SK-N-SH treated with all-trans-retinoic acid at 6 μM for 48 hours (cell line): ENCODE data around the gene FDX1.

Source experiments
- ATAC-seq: fragments of 200-7000 bp; cut with Tn5 transposase; 3 replicates; pipeline ENCODE4 v1.9.1; 2020; ENCODE audit warnings: mild to moderate bottlenecking, moderate library complexity
- ARNTL ChIP-seq: fragments of 450-650 bp; formaldehyde crosslinking; IDR thresholded peaks from 2 replicates; pipeline ENCODE4 v1.5.0; 2020; ENCODE audit warnings: low read depth, mild to moderate bottlenecking, moderate library complexity, borderline replicate concordance
- BACH2 ChIP-seq: fragments of 250-450 bp; sonication (Bioruptor Pico); IDR thresholded peaks from 2 replicates; pipeline ENCODE4 v1.9.0; 2021; ENCODE audit warnings: mild to moderate bottlenecking, borderline replicate concordance
- CSDC2 ChIP-seq: fragments of 250-450 bp; sonication (Bioruptor Pico); IDR thresholded peaks from 2 replicates; pipeline ENCODE4 v1.5.0; 2020; ENCODE audit warnings: mild to moderate bottlenecking, moderate library complexity
- ESRRG ChIP-seq: fragments of 250-450 bp; sonication (Bioruptor Pico); IDR thresholded peaks from 2 replicates; pipeline ENCODE4 v1.6.1; 2021; ENCODE audit warnings: mild to moderate bottlenecking
- GLIS3 ChIP-seq: fragments of 250-450 bp; sonication (Bioruptor Pico); IDR thresholded peaks from 2 replicates; pipeline ENCODE4 v1.5.0; 2020; ENCODE audit warnings: mild to moderate bottlenecking, moderate library complexity
- ISL1 ChIP-seq: fragments of 250-450 bp; sonication (Bioruptor Pico); IDR thresholded peaks from 2 replicates; pipeline ENCODE4 v2.1.2; 2022; ENCODE audit warnings: mild to moderate bottlenecking, moderate library complexity
- OSR1 ChIP-seq: fragments of 250-450 bp; sonication (Bioruptor Pico); IDR thresholded peaks from 2 replicates; pipeline ENCODE4 v1.8.0; 2022; ENCODE audit warnings: moderate library complexity, mild to moderate bottlenecking, inconsistent platforms
- PPARA ChIP-seq: fragments of 250-450 bp; sonication (Bioruptor Pico); IDR thresholded peaks from 2 replicates; pipeline ENCODE4 v1.5.0; 2020; ENCODE audit warnings: mild to moderate bottlenecking, borderline replicate concordance
- RARB ChIP-seq: fragments of 250-450 bp; sonication (Bioruptor Pico); IDR thresholded peaks from 2 replicates; pipeline ENCODE4 v1.8.0; 2021; ENCODE audit warnings: mild to moderate bottlenecking, moderate library complexity
- SNAI2 ChIP-seq: fragments of 250-450 bp; sonication (Bioruptor Pico); IDR thresholded peaks from 2 replicates; pipeline ENCODE4 v1.5.0; 2020; ENCODE audit warnings: mild to moderate bottlenecking, moderate library complexity
- TCF4 ChIP-seq: fragments of 250-450 bp; sonication (Bioruptor Pico); IDR thresholded peaks from 2 replicates; pipeline ENCODE4 v1.8.0; 2021; ENCODE audit warnings: mild to moderate bottlenecking, moderate library complexity, borderline replicate concordance
- TOX ChIP-seq: fragments of 250-450 bp; sonication (Bioruptor Pico); IDR thresholded peaks from 2 replicates; pipeline ENCODE4 v1.8.0; 2021; ENCODE audit warnings: mild to moderate bottlenecking, moderate library complexity, borderline replicate concordance
- ZFP3 ChIP-seq: fragments of 250-450 bp; sonication (Bioruptor Pico); IDR thresholded peaks from 2 replicates; pipeline ENCODE4 v1.5.0; 2020; ENCODE audit warnings: mild to moderate bottlenecking, moderate library complexity
- ZFP30 ChIP-seq: fragments of 450-650 bp; formaldehyde crosslinking; IDR thresholded peaks from 2 replicates; pipeline ENCODE4 v1.5.0; 2022; ENCODE audit warnings: mild to moderate bottlenecking, moderate library complexity
- ZNF565 ChIP-seq: fragments of 450-650 bp; formaldehyde crosslinking; conservative IDR thresholded peaks from 2 replicates; pipeline ENCODE4 v1.5.0; 2020; ENCODE audit warnings: low read depth, mild to moderate bottlenecking, moderate library complexity
- ZNF70 ChIP-seq: fragments of 450-650 bp; formaldehyde crosslinking; IDR thresholded peaks from 2 replicates; pipeline ENCODE4 v1.5.0; 2020; ENCODE audit warnings: mild to moderate bottlenecking, moderate library complexity
- ZNF8 ChIP-seq: fragments of 450-650 bp; formaldehyde crosslinking; IDR thresholded peaks from 2 replicates; pipeline ENCODE4 v1.5.0; 2020; ENCODE audit warnings: mild to moderate bottlenecking, moderate library complexity
- TF ChIP-seq, protein P1 (sequence below): fragments of 250-450 bp; sonication (Bioruptor Pico); IDR thresholded peaks from 2 replicates; pipeline ENCODE4 v1.8.0; 2020; ENCODE audit warnings: mild to moderate bottlenecking, moderate library complexity, borderline replicate concordance
- TF ChIP-seq, protein P2 (sequence below): fragments of 250-450 bp; sonication (Bioruptor Pico); IDR thresholded peaks from 2 replicates; pipeline ENCODE4 v1.5.0; 2020; ENCODE audit warnings: mild to moderate bottlenecking, moderate library complexity
- TF ChIP-seq, protein P3 (sequence below): fragments of 250-450 bp; sonication (Bioruptor Pico); IDR thresholded peaks from 2 replicates; pipeline ENCODE4 v1.8.0; 2021; ENCODE audit warnings: low read depth, mild to moderate bottlenecking, moderate library complexity, borderline replicate concordance
- TF ChIP-seq, protein P4 (sequence below): fragments of 250-450 bp; sonication (Bioruptor Pico); IDR thresholded peaks from 2 replicates; pipeline ENCODE4 v1.5.1; 2020; ENCODE audit warnings: low read depth, mild to moderate bottlenecking, moderate library complexity
- TF ChIP-seq, protein P5 (sequence below): fragments of 250-450 bp; sonication (Bioruptor Pico); IDR thresholded peaks from 2 replicates; pipeline ENCODE4 v1.5.1; 2021; ENCODE audit warnings: mild to moderate bottlenecking, moderate library complexity

FDX1 gene

DNA sequence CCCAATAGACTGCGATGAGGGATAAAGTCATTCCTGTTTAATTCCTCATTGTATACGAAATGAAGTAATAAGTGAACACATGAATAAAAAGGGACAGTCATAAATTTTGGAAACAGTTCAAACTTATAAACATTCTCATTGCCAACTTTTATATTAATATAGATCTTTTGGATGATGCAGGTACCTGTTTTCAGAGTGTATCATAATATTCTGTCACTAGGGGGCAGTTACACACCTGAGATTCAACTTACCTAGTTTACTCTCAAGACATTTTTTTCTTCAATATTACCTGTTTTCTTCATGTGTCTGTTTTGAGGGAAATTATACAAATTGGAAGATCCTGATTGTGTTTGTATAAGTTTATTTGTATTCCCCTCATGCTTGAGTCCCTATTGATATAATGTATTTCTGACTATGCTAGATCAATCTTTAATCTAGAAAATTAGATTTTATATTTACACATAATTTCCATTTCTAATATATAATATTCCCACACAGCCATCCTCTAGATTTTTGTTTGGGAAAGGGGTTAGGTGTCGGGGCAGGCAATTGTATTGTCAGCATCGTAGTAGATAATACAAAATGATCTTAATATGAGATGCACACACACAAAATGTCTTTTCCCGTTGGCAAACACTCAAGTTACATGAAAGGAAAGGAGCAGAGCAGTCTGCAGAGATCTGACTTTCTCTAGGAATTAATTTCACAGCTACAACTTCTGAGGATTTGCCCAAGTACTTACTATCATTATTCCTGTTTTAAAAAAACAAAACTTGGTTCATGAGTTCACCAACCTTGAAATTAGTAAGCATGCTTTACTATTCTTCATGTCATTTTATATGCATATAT lies 18.4 kb downstream of the FDX1 start:
- TF ChIP-seq ZFP30 (CRISPR knock-in tag) (no peak), TOX (CRISPR knock-in tag) (no peak), ISL1 (CRISPR knock-in tag) (no peak), GLIS3 (CRISPR knock-in tag) (no peak), ZNF565 (CRISPR knock-in tag) (no peak), BACH2 (no peak), ZNF70 (CRISPR knock-in tag) (no peak), ZNF8 (CRISPR knock-in tag) (no peak), ZFP3 (no peak), CSDC2 (no peak)
- TF ChIP-seq, protein P1, sequence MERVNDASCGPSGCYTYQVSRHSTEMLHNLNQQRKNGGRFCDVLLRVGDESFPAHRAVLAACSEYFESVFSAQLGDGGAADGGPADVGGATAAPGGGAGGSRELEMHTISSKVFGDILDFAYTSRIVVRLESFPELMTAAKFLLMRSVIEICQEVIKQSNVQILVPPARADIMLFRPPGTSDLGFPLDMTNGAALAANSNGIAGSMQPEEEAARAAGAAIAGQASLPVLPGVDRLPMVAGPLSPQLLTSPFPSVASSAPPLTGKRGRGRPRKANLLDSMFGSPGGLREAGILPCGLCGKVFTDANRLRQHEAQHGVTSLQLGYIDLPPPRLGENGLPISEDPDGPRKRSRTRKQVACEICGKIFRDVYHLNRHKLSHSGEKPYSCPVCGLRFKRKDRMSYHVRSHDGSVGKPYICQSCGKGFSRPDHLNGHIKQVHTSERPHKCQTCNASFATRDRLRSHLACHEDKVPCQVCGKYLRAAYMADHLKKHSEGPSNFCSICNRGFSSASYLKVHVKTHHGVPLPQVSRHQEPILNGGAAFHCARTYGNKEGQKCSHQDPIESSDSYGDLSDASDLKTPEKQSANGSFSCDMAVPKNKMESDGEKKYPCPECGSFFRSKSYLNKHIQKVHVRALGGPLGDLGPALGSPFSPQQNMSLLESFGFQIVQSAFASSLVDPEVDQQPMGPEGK (CRISPR knock-in tag) = no peak
- TF ChIP-seq, protein P2, sequence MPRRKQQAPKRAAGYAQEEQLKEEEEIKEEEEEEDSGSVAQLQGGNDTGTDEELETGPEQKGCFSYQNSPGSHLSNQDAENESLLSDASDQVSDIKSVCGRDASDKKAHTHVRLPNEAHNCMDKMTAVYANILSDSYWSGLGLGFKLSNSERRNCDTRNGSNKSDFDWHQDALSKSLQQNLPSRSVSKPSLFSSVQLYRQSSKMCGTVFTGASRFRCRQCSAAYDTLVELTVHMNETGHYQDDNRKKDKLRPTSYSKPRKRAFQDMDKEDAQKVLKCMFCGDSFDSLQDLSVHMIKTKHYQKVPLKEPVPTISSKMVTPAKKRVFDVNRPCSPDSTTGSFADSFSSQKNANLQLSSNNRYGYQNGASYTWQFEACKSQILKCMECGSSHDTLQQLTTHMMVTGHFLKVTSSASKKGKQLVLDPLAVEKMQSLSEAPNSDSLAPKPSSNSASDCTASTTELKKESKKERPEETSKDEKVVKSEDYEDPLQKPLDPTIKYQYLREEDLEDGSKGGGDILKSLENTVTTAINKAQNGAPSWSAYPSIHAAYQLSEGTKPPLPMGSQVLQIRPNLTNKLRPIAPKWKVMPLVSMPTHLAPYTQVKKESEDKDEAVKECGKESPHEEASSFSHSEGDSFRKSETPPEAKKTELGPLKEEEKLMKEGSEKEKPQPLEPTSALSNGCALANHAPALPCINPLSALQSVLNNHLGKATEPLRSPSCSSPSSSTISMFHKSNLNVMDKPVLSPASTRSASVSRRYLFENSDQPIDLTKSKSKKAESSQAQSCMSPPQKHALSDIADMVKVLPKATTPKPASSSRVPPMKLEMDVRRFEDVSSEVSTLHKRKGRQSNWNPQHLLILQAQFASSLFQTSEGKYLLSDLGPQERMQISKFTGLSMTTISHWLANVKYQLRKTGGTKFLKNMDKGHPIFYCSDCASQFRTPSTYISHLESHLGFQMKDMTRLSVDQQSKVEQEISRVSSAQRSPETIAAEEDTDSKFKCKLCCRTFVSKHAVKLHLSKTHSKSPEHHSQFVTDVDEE (CRISPR knock-in tag) = no peak
- no peak for ATAC-seq

DNA sequence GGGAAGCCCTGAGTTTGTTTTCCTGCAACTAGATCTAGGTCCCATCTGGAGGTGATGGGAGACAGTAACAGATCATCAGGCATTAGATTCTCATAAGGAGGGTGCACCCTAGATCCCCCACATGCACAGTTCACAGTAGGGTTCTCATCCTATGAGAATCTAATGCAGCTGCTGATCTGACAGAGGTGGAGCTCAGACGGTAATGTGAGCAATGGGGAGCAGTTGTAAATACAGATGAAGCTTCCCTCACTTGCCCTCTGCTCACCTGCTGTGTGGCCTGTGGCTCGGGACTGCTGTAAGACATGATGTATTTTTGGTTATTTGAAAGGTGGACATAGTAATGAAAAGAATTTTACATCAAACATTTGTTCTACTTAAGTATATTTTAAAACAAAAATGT lies 20.5 kb downstream of the FDX1 start:
- TF ChIP-seq ESRRG (CRISPR knock-in tag) (no peak), SNAI2 (CRISPR knock-in tag) (no peak), CSDC2 (no peak), ZNF8 (CRISPR knock-in tag) (no peak), BACH2 (no peak), GLIS3 (CRISPR knock-in tag) (no peak), ZNF70 (CRISPR knock-in tag) (no peak), TCF4 (CRISPR knock-in tag) (no peak), OSR1 (CRISPR knock-in tag) (no peak), TOX (CRISPR knock-in tag) (no peak), RARB (CRISPR knock-in tag) (no peak), PPARA (CRISPR knock-in tag) (no peak), ARNTL (no peak), ZFP30 (CRISPR knock-in tag) (no peak)
- TF ChIP-seq, protein P3, sequence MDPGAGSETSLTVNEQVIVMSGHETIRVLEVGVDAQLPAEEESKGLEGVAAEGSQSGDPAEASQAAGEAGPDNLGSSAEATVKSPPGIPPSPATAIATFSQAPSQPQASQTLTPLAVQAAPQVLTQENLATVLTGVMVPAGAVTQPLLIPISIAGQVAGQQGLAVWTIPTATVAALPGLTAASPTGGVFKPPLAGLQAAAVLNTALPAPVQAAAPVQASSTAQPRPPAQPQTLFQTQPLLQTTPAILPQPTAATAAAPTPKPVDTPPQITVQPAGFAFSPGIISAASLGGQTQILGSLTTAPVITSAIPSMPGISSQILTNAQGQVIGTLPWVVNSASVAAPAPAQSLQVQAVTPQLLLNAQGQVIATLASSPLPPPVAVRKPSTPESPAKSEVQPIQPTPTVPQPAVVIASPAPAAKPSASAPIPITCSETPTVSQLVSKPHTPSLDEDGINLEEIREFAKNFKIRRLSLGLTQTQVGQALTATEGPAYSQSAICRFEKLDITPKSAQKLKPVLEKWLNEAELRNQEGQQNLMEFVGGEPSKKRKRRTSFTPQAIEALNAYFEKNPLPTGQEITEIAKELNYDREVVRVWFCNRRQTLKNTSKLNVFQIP (CRISPR knock-in tag) = no peak
- TF ChIP-seq, protein P4, sequence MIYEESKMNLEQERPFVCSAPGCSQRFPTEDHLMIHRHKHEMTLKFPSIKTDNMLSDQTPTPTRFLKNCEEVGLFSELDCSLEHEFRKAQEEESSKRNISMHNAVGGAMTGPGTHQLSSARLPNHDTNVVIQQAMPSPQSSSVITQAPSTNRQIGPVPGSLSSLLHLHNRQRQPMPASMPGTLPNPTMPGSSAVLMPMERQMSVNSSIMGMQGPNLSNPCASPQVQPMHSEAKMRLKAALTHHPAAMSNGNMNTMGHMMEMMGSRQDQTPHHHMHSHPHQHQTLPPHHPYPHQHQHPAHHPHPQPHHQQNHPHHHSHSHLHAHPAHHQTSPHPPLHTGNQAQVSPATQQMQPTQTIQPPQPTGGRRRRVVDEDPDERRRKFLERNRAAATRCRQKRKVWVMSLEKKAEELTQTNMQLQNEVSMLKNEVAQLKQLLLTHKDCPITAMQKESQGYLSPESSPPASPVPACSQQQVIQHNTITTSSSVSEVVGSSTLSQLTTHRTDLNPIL (CRISPR knock-in tag) = no peak
- TF ChIP-seq, protein P2 (CRISPR knock-in tag) = no peak
- TF ChIP-seq, protein P5, sequence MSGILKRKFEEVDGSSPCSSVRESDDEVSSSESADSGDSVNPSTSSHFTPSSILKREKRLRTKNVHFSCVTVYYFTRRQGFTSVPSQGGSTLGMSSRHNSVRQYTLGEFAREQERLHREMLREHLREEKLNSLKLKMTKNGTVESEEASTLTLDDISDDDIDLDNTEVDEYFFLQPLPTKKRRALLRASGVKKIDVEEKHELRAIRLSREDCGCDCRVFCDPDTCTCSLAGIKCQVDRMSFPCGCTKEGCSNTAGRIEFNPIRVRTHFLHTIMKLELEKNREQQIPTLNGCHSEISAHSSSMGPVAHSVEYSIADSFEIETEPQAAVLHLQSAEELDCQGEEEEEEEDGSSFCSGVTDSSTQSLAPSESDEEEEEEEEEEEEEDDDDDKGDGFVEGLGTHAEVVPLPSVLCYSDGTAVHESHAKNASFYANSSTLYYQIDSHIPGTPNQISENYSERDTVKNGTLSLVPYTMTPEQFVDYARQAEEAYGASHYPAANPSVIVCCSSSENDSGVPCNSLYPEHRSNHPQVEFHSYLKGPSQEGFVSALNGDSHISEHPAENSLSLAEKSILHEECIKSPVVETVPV (CRISPR knock-in tag) = no peak
- no peak for ATAC-seq
